GM21717 (cell line): ENCODE measurements around the gene CWC27.

Experiments
- ATAC-seq: cut with Tn5 transposase; IDR thresholded peaks from one replicate; pipeline ENCODE4 v1.9.1; 2021; ENCODE audit warnings: mild to moderate bottlenecking, moderate library complexity; ENCODE audit not compliant: unreplicated experiment

CWC27 gene

DNA sequence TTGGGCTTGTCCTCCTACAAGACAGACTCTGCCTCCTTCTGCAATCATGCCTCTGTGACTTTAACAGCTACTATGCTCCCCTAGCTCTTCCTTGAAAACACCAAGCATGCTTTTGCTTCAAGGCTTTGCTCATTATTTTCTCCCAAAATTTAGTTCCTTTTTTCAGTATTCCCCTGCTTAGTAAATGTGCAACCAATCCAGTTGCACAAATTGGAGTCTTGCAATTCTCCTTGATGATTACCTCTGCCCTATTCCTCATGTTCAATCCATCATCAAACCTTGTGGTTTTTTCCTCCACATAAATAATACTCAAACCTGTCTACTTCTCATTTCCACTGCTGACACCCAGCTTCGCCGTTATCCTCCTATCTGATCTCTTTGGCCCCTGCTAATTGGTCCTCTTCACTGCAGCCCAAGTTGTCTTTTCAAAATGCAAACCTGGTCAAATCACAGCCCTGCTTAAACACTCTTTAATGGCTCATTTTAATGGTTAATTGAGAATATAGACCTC lies 296.3 kb downstream of the CWC27 start:
- ATAC-seq = no peak

DNA sequence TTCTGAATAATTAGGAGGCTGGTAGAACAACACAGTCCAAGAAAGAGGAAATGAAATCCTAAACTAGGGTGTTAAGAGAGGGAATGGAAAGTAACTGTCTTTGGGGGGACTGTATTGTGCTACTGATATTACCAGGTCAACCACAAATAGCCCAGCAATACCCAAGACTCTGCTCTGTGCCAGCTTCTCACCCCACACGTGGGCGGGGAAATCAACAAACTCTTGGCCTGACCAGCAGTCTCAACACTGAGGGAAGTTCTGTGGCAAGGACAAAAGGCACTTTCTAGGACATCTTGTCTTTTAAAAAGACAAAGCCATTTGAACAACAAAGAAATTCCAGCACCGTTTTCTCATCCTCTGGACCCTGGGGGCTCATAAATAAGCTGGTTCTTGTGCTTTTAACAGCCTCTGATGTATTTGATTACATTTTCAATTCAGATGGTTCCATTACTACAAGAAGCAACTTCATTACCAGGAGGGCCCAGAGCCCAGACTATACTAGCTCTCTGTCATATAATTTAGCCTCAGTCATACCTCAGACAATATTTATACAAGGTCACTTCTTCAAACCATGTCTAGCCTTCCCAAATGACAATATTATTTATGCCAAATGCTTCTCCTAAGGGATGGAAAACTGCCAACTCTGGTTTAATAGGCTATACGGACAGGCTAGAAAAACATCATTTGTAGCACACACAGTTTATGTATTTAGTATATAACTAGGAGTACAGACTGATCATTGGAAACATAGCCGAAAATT lies 297.8 kb downstream of the CWC27 start:
- ATAC-seq = peak; percentile 87

DNA sequence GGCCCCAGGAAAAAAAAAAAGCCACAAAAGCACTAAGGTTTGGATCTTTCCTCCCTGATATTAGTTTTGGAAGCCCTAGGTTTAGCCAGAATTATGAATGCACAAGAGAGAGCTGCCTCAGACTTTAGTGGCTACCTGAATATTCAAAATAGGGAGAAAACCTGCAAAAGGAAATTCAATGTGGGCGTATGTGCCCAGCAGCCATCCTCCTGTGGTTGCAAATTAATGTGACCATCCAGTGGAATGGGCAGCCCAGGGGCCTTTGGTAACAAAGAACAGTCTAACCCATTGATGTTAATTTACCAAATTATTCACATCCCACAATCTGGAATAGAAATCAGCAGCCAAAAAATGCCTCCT lies 298.4 kb downstream of the CWC27 start:
- ATAC-seq = no peak
